OCI-LY1 (cell line): ENCODE data around the gene NOVA1.

ENCODE experiments used
- H2AFZ ChIP-seq: fragments of 200-600 bp; sonication (generic), shearing (Covaris generic); 2 replicates; pipeline ENCODE4 v1.6.0; 2014; ENCODE audit warnings: antibody characterized with exemption, mild to moderate bottlenecking, low read length
- H3F3A ChIP-seq: fragments of 200-600 bp; sonication (generic), shearing (Covaris generic); 2 replicates; pipeline ENCODE4 v1.6.0; 2014; ENCODE audit warnings: mild to moderate bottlenecking, antibody characterized with exemption, low read length, moderate library complexity; ENCODE audit not compliant: insufficient read depth
- H3K27ac ChIP-seq: fragments of 200-600 bp; sonication (generic); 2 replicates; pipeline ENCODE4 v1.5.1; 2014; ENCODE audit warnings: low read length, mixed run types, mild to moderate bottlenecking, low read depth; ENCODE audit not compliant: poor library complexity, severe bottlenecking
- H3K27me3 ChIP-seq: fragments of 200-600 bp; sonication (generic); 2 replicates; pipeline ENCODE4 v1.6.0; 2014; ENCODE audit warnings: antibody characterized with exemption, mild to moderate bottlenecking, low read length, moderate library complexity; ENCODE audit not compliant: insufficient read depth
- H3K36me3 ChIP-seq: fragments of 200-600 bp; sonication (generic); 2 replicates; pipeline ENCODE4 v1.6.1; 2014; ENCODE audit warnings: mild to moderate bottlenecking, antibody characterized with exemption, low read length, moderate library complexity, mixed read lengths; ENCODE audit not compliant: insufficient read depth
- H3K4me1 ChIP-seq: fragments of 200-600 bp; sonication (generic); 2 replicates; pipeline ENCODE4 v1.5.1; 2014; ENCODE audit warnings: mild to moderate bottlenecking, low read length, moderate library complexity; ENCODE audit not compliant: insufficient read depth, severe bottlenecking
- H3K4me2 ChIP-seq: fragments of 200-600 bp; sonication (generic), shearing (Covaris generic); 2 replicates; pipeline ENCODE4 v1.6.1; 2014; ENCODE audit warnings: low read length
- H3K4me3 ChIP-seq: fragments of 200-600 bp; sonication (generic); 2 replicates; pipeline ENCODE4 v1.5.1; 2014; ENCODE audit warnings: low read length, low read depth, mild to moderate bottlenecking, mixed read lengths; ENCODE audit not compliant: poor library complexity, severe bottlenecking
- H3K79me2 ChIP-seq: fragments of 200-600 bp; shearing (Covaris generic); 2 replicates; pipeline ENCODE4 v1.6.1; 2016; ENCODE audit warnings: mixed run types, low read length, mixed read lengths; ENCODE audit not compliant: insufficient read depth
- H3K9ac ChIP-seq: fragments of 200-600 bp; sonication (generic), shearing (Covaris generic); 2 replicates; pipeline ENCODE4 v1.6.1; 2014; ENCODE audit warnings: mild to moderate bottlenecking, low read length, mixed read lengths
- H3K9me2 ChIP-seq: fragments of 200-600 bp; sonication (generic), shearing (Covaris generic); 2 replicates; pipeline ENCODE4 v1.6.1; 2014; ENCODE audit warnings: low read depth, mild to moderate bottlenecking, low read length, mixed read lengths
- H3K9me3 ChIP-seq: fragments of 200-600 bp; shearing (Covaris generic); 2 replicates; pipeline ENCODE4 v1.6.1; 2014; ENCODE audit warnings: low read length, mixed read lengths
- H4K20me1 ChIP-seq: fragments of 200-600 bp; sonication (generic), shearing (Covaris generic); 2 replicates; pipeline ENCODE4 v1.6.0; 2016; ENCODE audit warnings: mild to moderate bottlenecking, low read length; ENCODE audit not compliant: insufficient read depth
- CTCF ChIP-seq: fragments of 200-600 bp; sonication (generic), shearing (Covaris generic); IDR thresholded peaks from 2 replicates; pipeline ENCODE4 v1.5.1; 2017; ENCODE audit warnings: mild to moderate bottlenecking, antibody characterized with exemption, low read length, moderate library complexity, mixed read lengths
- EZH2 ChIP-seq: fragments of 200-600 bp; sonication (generic), shearing (Covaris generic); IDR thresholded peaks from 2 replicates; pipeline ENCODE4 v1.8.0; 2017; ENCODE audit warnings: borderline replicate concordance, mixed run types, mild to moderate bottlenecking, antibody characterized with exemption, low read length, moderate library complexity, mixed read lengths

NOVA1 gene

GRCh38 chr14:26414926-26415325 lies 182.9 kb downstream of the NOVA1 start:
- TF ChIP-seq CTCF (no peak), EZH2 (no peak)
- Histone ChIP-seq H3K9ac (no peak overlapping the region), H3K79me2 (no peaks in the 10 kb centered on the region), H3K27ac (no peak overlapping the region), H3K9me2 (no peaks in the 10 kb centered on the region), H3K9me3 (no peaks in the 10 kb centered on the region), H3K4me2 (no peak overlapping the region), H3K27me3 (no peaks in the 10 kb centered on the region), H4K20me1 (no peaks in the 10 kb centered on the region), H2AFZ (no peak overlapping the region), H3K4me3 (no peak overlapping the region), H3F3A (no peaks in the 10 kb centered on the region), H3K36me3 (no peaks in the 10 kb centered on the region), H3K4me1 (no peaks in the 10 kb centered on the region)

GRCh38 chr14:26414103-26414502 lies 183.7 kb downstream of the NOVA1 start:
- no peak overlapping the region for H3K4me2 ChIP-seq
- no peak overlapping the region for H2AFZ ChIP-seq
- H3K27me3 ChIP-seq: no peaks in the 10 kb centered on the region
- no peak overlapping the region for H3K27ac ChIP-seq
- no peaks in the 10 kb centered on the region for H3K9me3 ChIP-seq
- no peaks in the 10 kb centered on the region for H4K20me1 ChIP-seq
- no peaks in the 10 kb centered on the region for H3K9me2 ChIP-seq
- no peak overlapping the region for H3K4me3 ChIP-seq
- TF ChIP-seq EZH2: no peak
- TF ChIP-seq CTCF: no peak
- no peak overlapping the region for H3K9ac ChIP-seq
- H3F3A ChIP-seq: no peaks in the 10 kb centered on the region
- H3K79me2 ChIP-seq: no peaks in the 10 kb centered on the region
- H3K36me3 ChIP-seq: no peaks in the 10 kb centered on the region
- no peaks in the 10 kb centered on the region for H3K4me1 ChIP-seq

GRCh38 chr14:26412421-26412820 lies 185.4 kb downstream of the NOVA1 start:
- no peaks in the 10 kb centered on the region for H3K9me3 ChIP-seq
- no peak overlapping the region for H2AFZ ChIP-seq
- H3K27ac ChIP-seq: no peak overlapping the region
- TF ChIP-seq CTCF (no peak), EZH2 (no peak)
- no peaks in the 10 kb centered on the region for H3K36me3 ChIP-seq
- no peak overlapping the region for H3K4me2 ChIP-seq
- H3F3A ChIP-seq: no peaks in the 10 kb centered on the region
- no peaks in the 10 kb centered on the region for H3K27me3 ChIP-seq
- no peaks in the 10 kb centered on the region for H3K4me1 ChIP-seq
- H3K9me2 ChIP-seq: no peaks in the 10 kb centered on the region
- H3K79me2 ChIP-seq: no peaks in the 10 kb centered on the region
- H3K9ac ChIP-seq: no peak overlapping the region
- H3K4me3 ChIP-seq: no peak overlapping the region
- no peaks in the 10 kb centered on the region for H4K20me1 ChIP-seq
